Neural cell (in vitro differentiated cells): ENCODE measurements around the gene THOC2. TPM values are rescaled to one million over a fixed set of nuclear protein-coding genes. Genes with fewer than 3 reads are reported as not detected.
A peak's percentile ranks its signal among the peaks of the same experiment; 100 is the strongest.
"Not testable (repeated sequence)": the region's sequence is repeated elsewhere in the genome, so short reads cannot be mapped to it uniquely, and the experiment has no call there.

Source experiments
- H2AFZ ChIP-seq: fragments of 200-600, 300-800 bp; sonication (generic), shearing (Covaris generic); 2 replicates; pipeline ENCODE4 v1.6.0; 2014; ENCODE audit warnings: low read depth, mild to moderate bottlenecking, antibody characterized with exemption, low read length, moderate library complexity
- H3F3A ChIP-seq: fragments of 200-600 bp; shearing (Covaris generic); 2 replicates; pipeline ENCODE4 v1.6.1; 2016; ENCODE audit warnings: mild to moderate bottlenecking, moderate library complexity, mixed read lengths, antibody characterized with exemption, low read length; ENCODE audit not compliant: insufficient read depth, poor library complexity, severe bottlenecking
- H3K27ac ChIP-seq: fragments of 200-600, 300-800 bp; sonication (generic), shearing (Covaris generic); 2 replicates; pipeline ENCODE4 v1.5.1; 2014; ENCODE audit warnings: mild to moderate bottlenecking, low read length, moderate library complexity
- H3K27me3 ChIP-seq: fragments of 300-800, 200-600 bp; sonication (generic), shearing (Covaris generic); 2 replicates; pipeline ENCODE4 v1.6.0; 2014; ENCODE audit warnings: mild to moderate bottlenecking, low read depth, low read length, moderate library complexity; ENCODE audit not compliant: insufficient read depth
- H3K36me3 ChIP-seq: fragments of 300-800, 200-600 bp; sonication (generic), shearing (Covaris generic); 2 replicates; pipeline ENCODE4 v1.5.1; 2014; ENCODE audit warnings: mild to moderate bottlenecking, antibody characterized with exemption, low read length, moderate library complexity; ENCODE audit not compliant: insufficient read depth
- H3K4me2 ChIP-seq: fragments of 300-800, 200-600 bp; sonication (generic), shearing (Covaris generic); 2 replicates; pipeline ENCODE4 v1.6.0; 2014; ENCODE audit warnings: mild to moderate bottlenecking, low read length
- H3K4me3 ChIP-seq: fragments of 300-800, 200-600 bp; sonication (generic), shearing (Covaris generic); 2 replicates; pipeline ENCODE4 v1.5.1; 2014; ENCODE audit warnings: mild to moderate bottlenecking, low read length, moderate library complexity
- H3K79me2 ChIP-seq: fragments of 200-600 bp; shearing (Covaris generic); replicated peaks from 2 replicates; pipeline ENCODE4 v1.6.0; 2014; ENCODE audit warnings: mild to moderate bottlenecking, low read length, moderate library complexity; ENCODE audit not compliant: insufficient read depth
- H3K9ac ChIP-seq: fragments of 300-800, 200-600 bp; sonication (generic), shearing (Covaris generic); 2 replicates; pipeline ENCODE4 v1.6.1; 2016; ENCODE audit warnings: mild to moderate bottlenecking, low read length, mixed read lengths
- H3K9me2 ChIP-seq: fragments of 200-600 bp; shearing (Covaris generic); 2 replicates; pipeline ENCODE4 v1.6.1; 2016; ENCODE audit warnings: mild to moderate bottlenecking, low read length, mixed read lengths; ENCODE audit not compliant: insufficient read depth
- H3K9me3 ChIP-seq: fragments of 200-600, 300-800 bp; sonication (generic), shearing (Covaris generic); 2 replicates; pipeline ENCODE4 v1.6.1; 2016; ENCODE audit warnings: mild to moderate bottlenecking, mixed run types, low read length, moderate library complexity, mixed read lengths
- H4K20me1 ChIP-seq: fragments of 200-600 bp; shearing (Covaris generic); 2 replicates; pipeline ENCODE4 v1.6.1; 2016; ENCODE audit warnings: mild to moderate bottlenecking, mixed run types; ENCODE audit not compliant: insufficient read depth
- EP300 ChIP-seq: fragments of 450-650 bp; conservative IDR thresholded peaks from 2 replicates; pipeline ENCODE4 v1.6.1; 2014; ENCODE audit warnings: antibody characterized with exemption, mild to moderate bottlenecking, moderate library complexity; ENCODE audit not compliant: poor library complexity, severe bottlenecking
- EZH2 ChIP-seq: fragments of 200-600, 300-800 bp; shearing (Covaris generic), sonication (generic); IDR thresholded peaks from 2 replicates; pipeline ENCODE4 v1.6.1; 2014; ENCODE audit warnings: antibody characterized with exemption, low read length, borderline replicate concordance, mild to moderate bottlenecking; ENCODE audit not compliant: insufficient read depth, poor library complexity, severe bottlenecking
- POLR2AphosphoS5 ChIP-seq: IDR thresholded peaks from 2 replicates; pipeline ENCODE4 v1.6.1; 2012
- RAD21 ChIP-seq: fragments of 450-650 bp; conservative IDR thresholded peaks from 2 replicates; pipeline ENCODE4 v1.6.1; 2014; ENCODE audit warnings: antibody characterized with exemption, mild to moderate bottlenecking, moderate library complexity
- SMC3 ChIP-seq: fragments of 450-650 bp; conservative IDR thresholded peaks from 2 replicates; pipeline ENCODE4 v1.6.1; 2014; ENCODE audit warnings: antibody characterized with exemption, mild to moderate bottlenecking, moderate library complexity; ENCODE audit not compliant: poor library complexity
- TAF1 ChIP-seq: IDR thresholded peaks from 2 replicates; pipeline ENCODE4 v1.6.1; 2012; ENCODE audit warnings: low read depth
- polyA plus RNA-seq: library from polyadenylated mRNA; depleted of rRNA; stranded (reverse); fragments of >200 nt; gene quantifications from 2 replicates; pipeline ENCODE4 v1.2.3, GENCODE V29; 2014
- TF ChIP-seq, protein P1 (sequence below): IDR thresholded peaks from 2 replicates; pipeline ENCODE4 v1.6.1; 2012; ENCODE audit warnings: borderline replicate concordance

THOC2 gene
- polyA plus RNA-seq, 1 donor from 2014 or later: 95.4 TPM

DNA sequence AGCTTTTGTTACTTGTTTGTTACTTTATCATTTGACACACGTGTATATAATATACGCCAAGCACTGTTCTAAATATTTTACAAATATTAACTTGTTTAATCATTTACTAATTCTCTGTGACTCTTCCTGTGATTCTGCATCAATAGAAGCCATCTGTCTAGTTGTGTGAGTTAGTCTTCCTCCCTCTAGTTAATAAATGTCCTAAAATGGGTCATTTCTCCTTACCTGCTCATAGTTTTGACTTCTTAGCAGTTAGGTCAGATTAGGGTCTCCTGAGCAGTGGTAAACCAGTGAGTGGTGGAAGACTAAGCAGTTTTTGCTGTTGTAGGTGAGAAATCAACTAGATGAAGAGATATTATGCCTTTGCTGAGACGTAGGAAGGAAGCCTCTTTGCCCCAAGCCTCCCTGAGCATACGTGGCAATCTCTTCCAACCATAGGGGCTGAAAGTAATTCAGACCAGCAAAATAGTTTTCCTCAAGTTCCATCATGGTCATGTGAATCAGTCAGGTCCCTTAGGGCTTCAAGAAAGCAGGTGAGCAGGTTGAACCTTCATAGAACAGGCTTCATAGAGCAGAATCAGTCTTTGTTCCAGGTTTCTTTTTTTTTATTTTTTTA lies 38.7 kb upstream of the THOC2 start:
- Histone ChIP-seq H3K79me2 (no peaks in the 10 kb centered on the region), H2AFZ (no peak overlapping the region), H3K4me2 (no peak overlapping the region), H3K4me3 (no peak overlapping the region), H3K9me2 (no peaks in the 10 kb centered on the region), H3F3A (no peaks in the 10 kb centered on the region), H3K27ac (no peak overlapping the region), H3K9me3 (no peaks in the 10 kb centered on the region), H3K27me3 (no peaks in the 10 kb centered on the region), H3K9ac (no peak overlapping the region), H4K20me1 (no peaks in the 10 kb centered on the region), H3K36me3 (no peaks in the 10 kb centered on the region)
- no peak for TF ChIP-seq EP300
- no peak for TF ChIP-seq SMC3
- TF ChIP-seq POLR2AphosphoS5: no peak
- TF ChIP-seq EZH2: no peak
- no peak for TF ChIP-seq RAD21
- TF ChIP-seq, protein P1, sequence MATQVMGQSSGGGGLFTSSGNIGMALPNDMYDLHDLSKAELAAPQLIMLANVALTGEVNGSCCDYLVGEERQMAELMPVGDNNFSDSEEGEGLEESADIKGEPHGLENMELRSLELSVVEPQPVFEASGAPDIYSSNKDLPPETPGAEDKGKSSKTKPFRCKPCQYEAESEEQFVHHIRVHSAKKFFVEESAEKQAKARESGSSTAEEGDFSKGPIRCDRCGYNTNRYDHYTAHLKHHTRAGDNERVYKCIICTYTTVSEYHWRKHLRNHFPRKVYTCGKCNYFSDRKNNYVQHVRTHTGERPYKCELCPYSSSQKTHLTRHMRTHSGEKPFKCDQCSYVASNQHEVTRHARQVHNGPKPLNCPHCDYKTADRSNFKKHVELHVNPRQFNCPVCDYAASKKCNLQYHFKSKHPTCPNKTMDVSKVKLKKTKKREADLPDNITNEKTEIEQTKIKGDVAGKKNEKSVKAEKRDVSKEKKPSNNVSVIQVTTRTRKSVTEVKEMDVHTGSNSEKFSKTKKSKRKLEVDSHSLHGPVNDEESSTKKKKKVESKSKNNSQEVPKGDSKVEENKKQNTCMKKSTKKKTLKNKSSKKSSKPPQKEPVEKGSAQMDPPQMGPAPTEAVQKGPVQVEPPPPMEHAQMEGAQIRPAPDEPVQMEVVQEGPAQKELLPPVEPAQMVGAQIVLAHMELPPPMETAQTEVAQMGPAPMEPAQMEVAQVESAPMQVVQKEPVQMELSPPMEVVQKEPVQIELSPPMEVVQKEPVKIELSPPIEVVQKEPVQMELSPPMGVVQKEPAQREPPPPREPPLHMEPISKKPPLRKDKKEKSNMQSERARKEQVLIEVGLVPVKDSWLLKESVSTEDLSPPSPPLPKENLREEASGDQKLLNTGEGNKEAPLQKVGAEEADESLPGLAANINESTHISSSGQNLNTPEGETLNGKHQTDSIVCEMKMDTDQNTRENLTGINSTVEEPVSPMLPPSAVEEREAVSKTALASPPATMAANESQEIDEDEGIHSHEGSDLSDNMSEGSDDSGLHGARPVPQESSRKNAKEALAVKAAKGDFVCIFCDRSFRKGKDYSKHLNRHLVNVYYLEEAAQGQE: no peak

GRCh38 chrX:123764967-123765871 lies 32.4 kb upstream of the THOC2 start:
- no peaks in the 10 kb centered on the region for H3K36me3 ChIP-seq
- H3K9me3 ChIP-seq: no peaks in the 10 kb centered on the region
- no peaks in the 10 kb centered on the region for H3K79me2 ChIP-seq
- peak overlapping the region; percentile 62 for H3K9ac ChIP-seq
- no peaks in the 10 kb centered on the region for H4K20me1 ChIP-seq
- H3K9me2 ChIP-seq: no peaks in the 10 kb centered on the region
- peak overlapping the region; percentile 71 for H3K27ac ChIP-seq
- H3K27me3 ChIP-seq: no peaks in the 10 kb centered on the region
- H3K4me2 ChIP-seq: peak overlapping the region; percentile 25
- TF ChIP-seq SMC3: no peak
- TF ChIP-seq POLR2AphosphoS5: peak; percentile 64
- peak; percentile 47 for TF ChIP-seq TAF1
- TF ChIP-seq, protein P1: no peak
- H3K4me3 ChIP-seq: peak overlapping the region; percentile 61
- H3F3A ChIP-seq: no peaks in the 10 kb centered on the region
- peak overlapping the region; percentile 76 for H2AFZ ChIP-seq

GRCh38 chrX:123759849-123760248 lies 27.0 kb upstream of the THOC2 start:
- H3K36me3 ChIP-seq, H3K27ac ChIP-seq, H4K20me1 ChIP-seq, H3F3A ChIP-seq, H3K79me2 ChIP-seq, H3K9me2 ChIP-seq, H3K9ac ChIP-seq, H3K9me3 ChIP-seq, H2AFZ ChIP-seq, H3K4me3 ChIP-seq, H3K4me2 ChIP-seq, H3K27me3 ChIP-seq: not testable (repeated sequence)

DNA sequence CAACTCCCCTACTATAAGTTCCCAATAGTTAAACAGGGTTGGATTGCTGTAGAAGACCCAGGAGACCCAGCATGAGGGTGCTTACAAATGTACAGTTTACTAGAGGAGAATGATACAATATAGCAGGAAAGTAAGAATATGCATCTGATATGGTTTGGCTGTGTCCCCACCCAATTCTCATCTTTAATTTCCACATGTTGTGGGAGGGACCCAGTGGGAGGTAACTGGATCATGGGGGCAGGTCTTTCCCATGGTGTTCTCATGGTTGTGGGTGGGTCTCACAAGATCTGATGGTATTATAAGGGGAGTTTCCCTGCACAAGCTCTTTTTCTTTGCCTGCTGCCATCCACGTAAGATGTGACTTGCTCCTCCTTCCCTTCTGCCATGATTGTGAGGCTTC lies 24.9 kb upstream of the THOC2 start:
- not testable (repeated sequence) for H3K9ac ChIP-seq, H3K79me2 ChIP-seq, H2AFZ ChIP-seq, H3F3A ChIP-seq, H3K36me3 ChIP-seq, H3K27me3 ChIP-seq, H4K20me1 ChIP-seq, H3K9me2 ChIP-seq, H3K9me3 ChIP-seq, H3K4me3 ChIP-seq, H3K27ac ChIP-seq, H3K4me2 ChIP-seq
